Right lobe of liver (tissue), 4 donors: Measurements from ENCODE around the gene ZBTB7C.

Source experiments
- CTCF ChIP-seq, 4 donors: fragments of 200-600 bp in 3 of 4; fragments of 450-650 bp in 1 of 4; IDR thresholded peaks; one replicate each; pipeline versions ENCODE4 v1.5.1 to v1.8.0; 2016 to 2022; ENCODE audit warnings: antibody characterized with exemption in 4 of 4, mild to moderate bottlenecking in 2 of 4
- POLR2A ChIP-seq: fragments of 450-650 bp; IDR thresholded peaks from one replicate; pipeline ENCODE4 v1.6.1; 2017; ENCODE audit warnings: antibody characterized with exemption, mild to moderate bottlenecking
- donor health status: DM: no; HTN: no; CAD: no.
- donor health status: DM: no; HTN: no; CAD: no.
- donor health status: DM: no; HTN: yes; CAD: no.

DNA sequence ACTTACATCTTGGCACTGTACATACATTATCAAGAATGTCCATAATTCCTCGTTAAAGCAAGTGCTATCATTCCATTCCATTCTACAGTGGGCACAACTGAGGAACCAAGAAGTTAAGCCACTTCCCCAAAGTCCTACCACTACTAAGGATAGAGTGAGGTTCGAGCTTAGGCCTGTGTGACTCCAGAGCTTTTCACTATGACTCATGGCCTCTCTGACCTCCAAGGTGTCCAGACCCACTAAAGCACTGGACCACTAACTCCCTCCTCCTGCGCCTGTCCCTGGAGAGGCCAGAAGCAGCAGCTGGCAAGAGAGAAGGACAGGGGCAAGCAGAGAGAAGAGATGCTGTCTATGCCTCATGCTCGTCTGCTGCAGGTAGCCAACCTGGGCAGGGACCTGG lies 117.0 kb downstream of the ZBTB7C start:
- TF ChIP-seq CTCF (IDR thresholded peaks at IDR 0.05) (no peak), POLR2A (no peak)
